Spleen (tissue), 7 donors: ENCODE results near the gene POLE4.

Source experiments
- CTCF ChIP-seq, 11 experiments: fragments of 200-600 bp in 7 of 11; fragments of 450-650 bp in 4 of 11; sonication (generic) in 4 of 11; IDR thresholded peaks in 8 of 11; conservative IDR thresholded peaks in 3 of 11; 1 replicate in 7 of 11; 2 replicates in 4 of 11; pipeline versions ENCODE4 v1.4.0 to v1.8.0; 2016 to 2021; ENCODE audit warnings: antibody characterized with exemption in 11 of 11, inconsistent platforms in 4 of 11, mild to moderate bottlenecking in 1 of 11
- POLR2A ChIP-seq, 3 donors: fragments of 450-650 bp; IDR thresholded peaks; one replicate each; pipeline ENCODE4 v1.5.1; 2017; ENCODE audit warnings: antibody characterized with exemption in 3 of 3, mild to moderate bottlenecking in 1 of 3
- POLR2AphosphoS5 ChIP-seq, 3 donors: sonication (generic); formaldehyde crosslinking; IDR thresholded peaks; one replicate each; pipeline ENCODE4 v1.5.1; 2017; ENCODE audit warnings: antibody characterized with exemption in 3 of 3
- donor health status: DM: no; HTN: no; CAD: no; lungs with moderate emphysema.
- donor health status: DM: no; HTN: no; CAD: no.
- donor health status: DM: no; HTN: no; CAD: no.

- peak in 8 of 11 experiments; percentile 2 to 56 (median 32) for TF ChIP-seq CTCF (IDR thresholded peaks at IDR 0.05 in 8 of 11, conservative IDR thresholded peaks at IDR 0.05 in 3 of 11)
- peak; percentile 95 to 96 (median 96) for TF ChIP-seq POLR2AphosphoS5 (IDR thresholded peaks at IDR 0.05)
- peak in 1 of 3 donors; percentile 78 for TF ChIP-seq POLR2A (IDR thresholded peaks at IDR 0.05)
Measured at GRCh38 chr2:74958274-74959105, at the start of gene POLE4.
